Naive thymus-derived CD4-positive, alpha-beta T cell (primary cell): Measurements from ENCODE around the gene DHX16. TPM values are rescaled to one million over a fixed set of nuclear protein-coding genes. Genes with fewer than 3 reads are reported as not detected.

ENCODE experiments used
- ATAC-seq: fragments of 150-1000 bp; cut with Tn5 transposase; 2 replicates; pipeline ENCODE4 v1.10.0; 2021; ENCODE audit warnings: mild to moderate bottlenecking, moderate library complexity
- CTCF ChIA-PET: fragments of 350-600 bp; sonication (Branson Sonifier 250); formaldehyde crosslinking; loops from one replicate; lab custom pipeline; 2021; ENCODE audit warnings: antibody characterized with exemption; lab: Charles Lee
- POLR2A ChIA-PET: fragments of 350-600 bp; sonication (Branson Sonifier 250); formaldehyde crosslinking; loops from one replicate; lab custom pipeline; 2021; ENCODE audit warnings: antibody characterized with exemption, inconsistent platforms; lab: Charles Lee
- DNase-seq, 9 donors: peaks; one replicate each; pipeline versions ENCODE4 v3.0.0 to v3.0.0-alpha.2; 2020 to 2022; ENCODE audit warnings: mixed read lengths in 1 of 9
- H3K27ac ChIP-seq: one replicate; pipeline ENCODE4 v1.7.0; 2013; ENCODE audit warnings: mild to moderate bottlenecking, low read depth, low read length, moderate library complexity
- H3K27me3 ChIP-seq, 2 donors: one replicate each; pipeline ENCODE4 v1.7.0; 2013; ENCODE audit warnings: low read length in 2 of 2, mild to moderate bottlenecking in 2 of 2, moderate library complexity in 2 of 2; ENCODE audit not compliant: control insufficient read depth in 2 of 2, insufficient read depth in 2 of 2
- H3K36me3 ChIP-seq, 3 experiments: 1 replicate in 2 of 3; 2 replicates in 1 of 3; pipeline ENCODE4 v1.7.0; 2013; ENCODE audit warnings: low read length in 3 of 3, mild to moderate bottlenecking in 3 of 3, moderate library complexity in 1 of 3; ENCODE audit not compliant: insufficient read depth in 3 of 3, control insufficient read depth in 2 of 3
- H3K4me1 ChIP-seq, 2 donors: one replicate each; pipeline ENCODE4 v1.7.0; 2013; ENCODE audit warnings: low read length in 2 of 2, mild to moderate bottlenecking in 2 of 2, moderate library complexity in 1 of 2; ENCODE audit not compliant: control insufficient read depth in 2 of 2, insufficient read depth in 2 of 2
- H3K4me3 ChIP-seq: 2 replicates; pipeline ENCODE4 v1.7.0; 2013; ENCODE audit warnings: mild to moderate bottlenecking, low read length
- H3K9me3 ChIP-seq, 3 experiments: 1 replicate in 2 of 3; 2 replicates in 1 of 3; pipeline ENCODE4 v1.7.0; 2013; ENCODE audit warnings: low read length in 3 of 3; ENCODE audit not compliant: control insufficient read depth in 2 of 3
- H3K27ac Mint-ChIP-seq, 9 donors: one replicate each; pipeline ENCODE4 v1.8.0; 2020 to 2022; ENCODE audit warnings: mixed read lengths in 9 of 9, mild to moderate bottlenecking in 8 of 9, moderate library complexity in 5 of 9, inconsistent platforms in 2 of 9
- H3K27me3 Mint-ChIP-seq, 5 donors: one replicate each; pipeline ENCODE4 v1.8.0; 2021 to 2022; ENCODE audit warnings: mixed read lengths in 5 of 5, mild to moderate bottlenecking in 1 of 5
- H3K36me3 Mint-ChIP-seq, 5 donors: one replicate each; pipeline ENCODE4 v1.8.0; 2020 to 2022; ENCODE audit warnings: mixed read lengths in 5 of 5, mild to moderate bottlenecking in 3 of 5, inconsistent platforms in 1 of 5
- H3K4me1 Mint-ChIP-seq, 7 donors: one replicate each; pipeline ENCODE4 v1.8.0; 2020 to 2022; ENCODE audit warnings: mixed read lengths in 7 of 7, mild to moderate bottlenecking in 3 of 7, inconsistent platforms in 1 of 7
- H3K4me3 Mint-ChIP-seq, 10 donors: one replicate each; pipeline ENCODE4 v1.8.0; 2020 to 2022; ENCODE audit warnings: mild to moderate bottlenecking in 10 of 10, mixed read lengths in 10 of 10, moderate library complexity in 6 of 10, inconsistent platforms in 2 of 10
- H3K9me3 Mint-ChIP-seq, 11 donors: one replicate each; pipeline ENCODE4 v1.8.0; 2020 to 2022; ENCODE audit warnings: mixed read lengths in 11 of 11, mild to moderate bottlenecking in 4 of 11, inconsistent platforms in 1 of 11, moderate library complexity in 1 of 11
- intact Hi-C, 2 donors: fragments of 100-400 bp; cut with micrococcal nuclease; formaldehyde crosslinking; loops; one replicate each; pipeline ENCODE4 v1.15.1; 2023
- polyA plus RNA-seq, 2 donors: library from polyadenylated mRNA; unstranded; fragments of 300-500 nt; fragmentation: Illumina TruSeq; gene quantifications; one replicate each; pipeline ENCODE4 v1.2.3, GENCODE V29; 2021
- total RNA-seq, 6 experiments: library from RNA in 5 of 6; stranded (reverse) in 5 of 6; gene quantifications; 1 replicate in 5 of 6; 2 replicates in 1 of 6; pipeline ENCODE4 v1.2.3 and lab custom pipeline; 2021 to 2026

DHX16 gene
- total and polyA plus RNA-seq, 7 experiments from 2014 or later = 14.9 to 51.5 (median 38.3) TPM

GRCh38 chr6:30615958-30616810 lies 56.6 kb downstream of the DHX16 start:
- intact Hi-C loops = loop anchor here (2.0 to 10.0 kb wide), 12 partner anchors 15 to 1581 kb away; partner anchors contain the start of genes PPP1R11 (in 2 of the 2), TRIM39 (in 2 of the 2), AGPAT1 (in 1 of the 2) and DDR1 (in 1 of the 2)
- ChIA-PET POLR2A (interaction anchor here (0.5 to 4.8 kb wide), 47 partner anchors 7 to 1035 kb away, joined by 3 to 189 read pairs (median 7); partner anchors contain the start of genes ABCF1, ATAT1, C6orf136 and DDR1), CTCF (interaction anchor here (1.4 to 3.6 kb wide), 3 partner anchors 75 to 134 kb away, joined by 7 to 16 read pairs (median 13); no protein-coding TSS in a partner anchor)
- Mint-ChIP-seq H3K4me1 (peaks cover 31 to 57% (median 51%) of the 10 kb centered on the region in 7 donors), H3K4me3 (peak overlapping the region; percentile 88 to 100 (median 96)), H3K36me3 (peaks cover 14 to 46% (median 29%) of the 10 kb centered on the region in 5 donors), H3K27ac (peak overlapping the region; percentile 98 to 100 (median 100)), H3K27me3 (peaks cover 0 to 14% (median 0%) of the 10 kb centered on the region in 5 donors), H3K9me3 (peaks cover 0 to 26% (median 0%) of the 10 kb centered on the region in 11 donors)
- H3K9me3 ChIP-seq = no peaks in the 10 kb centered on the region
- DNase-seq = peak in 7 of 9 donors; percentile 68 to 80 (median 71)
- H3K4me1 ChIP-seq = peaks cover 21 to 38% of the 10 kb centered on the region in 2 donors
- no peaks in the 10 kb centered on the region for H3K27me3 ChIP-seq
- peaks cover 15 to 32% (median 17%) of the 10 kb centered on the region in 3 experiments for H3K36me3 ChIP-seq
- H3K27ac ChIP-seq = peak overlapping the region; percentile 93
- peak overlapping the region; percentile 90 for H3K4me3 ChIP-seq
- no peak for ATAC-seq

- Mint-ChIP-seq H3K36me3 (peaks cover 14 to 44% (median 29%) of the 10 kb centered on the region in 5 donors), H3K4me3 (peak overlapping the region; percentile 88 to 100 (median 96)), H3K27ac (peak overlapping the region; percentile 98 to 100 (median 100)), H3K4me1 (peaks cover 33 to 61% (median 59%) of the 10 kb centered on the region in 7 donors), H3K9me3 (peaks cover 0 to 26% (median 0%) of the 10 kb centered on the region in 11 donors), H3K27me3 (peaks cover 0 to 14% (median 0%) of the 10 kb centered on the region in 5 donors)
- no peak for ATAC-seq
- H3K27me3 ChIP-seq = no peaks in the 10 kb centered on the region
- peak in 5 of 9 donors; percentile 29 to 58 (median 40) for DNase-seq
- ChIA-PET CTCF (interaction anchor here (0.7 to 3.6 kb wide), 9 partner anchors 11 to 133 kb away, joined by 3 to 16 read pairs (median 5); partner anchors contain the start of gene ATAT1), POLR2A (interaction anchor here (0.5 to 4.8 kb wide), 70 partner anchors 8 to 1036 kb away, joined by 3 to 189 read pairs (median 5); partner anchors contain the start of genes ABCF1, ATAT1, C6orf136 and DDR1)
- intact Hi-C loops = loop anchor here (2.0 to 10.0 kb wide), 9 partner anchors 15 to 1582 kb away; partner anchors contain the start of genes TRIM39 (in 2 of the 2), AGPAT1 (in 1 of the 2), DDR1 (in 1 of the 2) and FLOT1 (in 1 of the 2)
- H3K4me3 ChIP-seq = peak overlapping the region; percentile 90
- peaks cover 22 to 44% of the 10 kb centered on the region in 2 donors for H3K4me1 ChIP-seq
- peaks cover 15 to 26% (median 17%) of the 10 kb centered on the region in 3 experiments for H3K36me3 ChIP-seq
- no peaks in the 10 kb centered on the region for H3K9me3 ChIP-seq
- peak overlapping the region; percentile 93 for H3K27ac ChIP-seq
These were observed 57.4 kb downstream of the DHX16 start for GRCh38 chr6:30615219-30615957.

- peak overlapping the region; percentile 90 for H3K4me3 ChIP-seq
- DNase-seq (peak; percentile 42 to 95 (median 92)), ATAC-seq (peak; percentile 68)
- H3K27ac ChIP-seq = peak overlapping the region; percentile 93
- H3K4me1 Mint-ChIP-seq = peaks cover 37 to 66% (median 64%) of the 10 kb centered on the region in 7 donors
- peaks cover 15 to 26% (median 16%) of the 10 kb centered on the region in 3 experiments for H3K36me3 ChIP-seq
- ChIA-PET POLR2A (interaction anchor here (0.6 to 4.8 kb wide), 60 partner anchors 9 to 961 kb away, joined by 3 to 189 read pairs (median 6); partner anchors contain the start of genes ABCF1, ATAT1, C6orf136 and DDR1), CTCF (interaction anchor here (0.7 to 3.6 kb wide), 12 partner anchors 11 to 132 kb away, joined by 3 to 16 read pairs (median 4); partner anchors contain the start of gene ATAT1)
- no peaks in the 10 kb centered on the region for H3K27me3 ChIP-seq
- H3K36me3 Mint-ChIP-seq = peaks cover 14 to 45% (median 29%) of the 10 kb centered on the region in 5 donors
- peaks cover 0 to 14% (median 0%) of the 10 kb centered on the region in 5 donors for H3K27me3 Mint-ChIP-seq
- peak overlapping the region; percentile 88 to 100 (median 96) for H3K4me3 Mint-ChIP-seq
- peak overlapping the region; percentile 98 to 100 (median 100) for H3K27ac Mint-ChIP-seq
- H3K4me1 ChIP-seq = peaks cover 27 to 49% of the 10 kb centered on the region in 2 donors
- no peaks in the 10 kb centered on the region for H3K9me3 ChIP-seq
- intact Hi-C loops = loop anchor here (2.0 to 10.0 kb wide), 9 partner anchors 14 to 1582 kb away; partner anchors contain the start of genes TRIM39 (in 2 of the 2), AGPAT1 (in 1 of the 2), DDR1 (in 1 of the 2) and FLOT1 (in 1 of the 2)
- H3K9me3 Mint-ChIP-seq = peaks cover 0 to 26% (median 0%) of the 10 kb centered on the region in 11 donors
These were observed 58.0 kb downstream of the DHX16 start for GRCh38 chr6:30614843-30615218.

- POLR2A ChIA-PET = interaction anchor here (0.6 to 4.8 kb wide), 56 partner anchors 9 to 906 kb away, joined by 3 to 189 read pairs (median 6); partner anchors contain the start of genes ABCF1, ATAT1, C6orf136 and DDR1
- ATAC-seq (no peak), DNase-seq (peak in 2 of 9 donors; percentile 5 to 10)
- Histone ChIP-seq H3K9me3 (no peaks in the 10 kb centered on the region), H3K4me1 (peaks cover 32 to 45% of the 10 kb centered on the region in 2 donors), H3K27ac (peak overlapping the region; percentile 93), H3K4me3 (peak overlapping the region; percentile 57), H3K36me3 (peaks cover 9 to 20% (median 12%) of the 10 kb centered on the region in 3 experiments), H3K27me3 (no peaks in the 10 kb centered on the region)
- intact Hi-C loops = loop anchor here in 1 of 2 donors (2.0 to 10.0 kb wide), 2 partner anchors 13 to 271 kb away; partner anchors contain the start of gene DDR1
- Mint-ChIP-seq H3K27me3 (peaks cover 0 to 14% (median 0%) of the 10 kb centered on the region in 5 donors), H3K27ac (peak overlapping the region; percentile 98 to 100 (median 100)), H3K4me1 (peaks cover 42 to 67% (median 65%) of the 10 kb centered on the region in 7 donors), H3K4me3 (peak overlapping the region; percentile 88 to 100 (median 96)), H3K36me3 (peaks cover 17 to 44% (median 29%) of the 10 kb centered on the region in 5 donors), H3K9me3 (peaks cover 0 to 26% (median 0%) of the 10 kb centered on the region in 11 donors)
- CTCF ChIA-PET = interaction anchor here (0.6 to 3.6 kb wide), 21 partner anchors 12 to 1357 kb away, joined by 3 to 16 read pairs (median 3); partner anchors contain the start of gene ATAT1
These were observed 58.6 kb downstream of the DHX16 start for GRCh38 chr6:30614044-30614842.
